ENCODE measurements around the gene DLG3.

DLG3 gene

GRCh38 chrX:70456256-70456655 is 11.6 kb downstream of the DLG3 start:
- H3K4me1 ChIP-seq (ENCODE audit: control insufficient read depth, insufficient read depth, low read depth, low read length), result peaks cover 5% of the 10 kb centered on the region
- H3K27me3 ChIP-seq (ENCODE audit: control insufficient read depth in 1 of 2, insufficient read depth in 1 of 2, low read length in 2 of 2), result peaks cover 0 to 15% of the 10 kb centered on the region in 2 experiments
- peaks cover 5% of the 10 kb centered on the region for H3K9me3 ChIP-seq (ENCODE audit: control insufficient read depth, low read length)
- DNase-seq, result peak; percentile 15
- no peaks in the 10 kb centered on the region for H3K36me3 ChIP-seq (ENCODE audit: control insufficient read depth in 1 of 2, insufficient read depth in 2 of 2, low read depth in 1 of 2, low read length in 2 of 2)
- no peak overlapping the region for H3K4ac ChIP-seq (ENCODE audit: low read depth in 1 of 2, low read length in 2 of 2)
- no peak overlapping the region for H4K8ac ChIP-seq (ENCODE audit: low read length)
- H3K79me1 ChIP-seq (replicated peaks; ENCODE audit: low read length, poor library complexity, severe bottlenecking), result peaks cover 2% of the 10 kb centered on the region
- H3K23ac ChIP-seq (ENCODE audit: low read length in 2 of 2), result no peak overlapping the region
- no peak overlapping the region for H4K91ac ChIP-seq (ENCODE audit: low read length)
- no peak overlapping the region for H3K18ac ChIP-seq (ENCODE audit: low read depth in 1 of 2, low read length in 2 of 2)
- no peak overlapping the region for H2BK5ac ChIP-seq (ENCODE audit: low read depth, low read length, poor library complexity, severe bottlenecking)
- H3K4me3 ChIP-seq (ENCODE audit: insufficient read depth in 1 of 2, low read depth in 1 of 2, low read length in 2 of 2), result peak overlapping the region in 1 of 2 experiments; percentile 77
- no peak overlapping the region for H3K14ac ChIP-seq (ENCODE audit: low read length in 2 of 2)
- H2BK120ac ChIP-seq (ENCODE audit: low read depth, low read length), result no peak overlapping the region
- no peak overlapping the region for H2AFZ ChIP-seq (ENCODE audit: low read depth, low read length)
- H3K4me2 ChIP-seq (ENCODE audit: low read length, poor library complexity, severe bottlenecking), result no peak overlapping the region
- no peak overlapping the region for H2AK5ac ChIP-seq (ENCODE audit: low read length, severe bottlenecking)
- no peak overlapping the region for H2BK15ac ChIP-seq (ENCODE audit: low read depth, poor library complexity, severe bottlenecking)
- H3K9ac ChIP-seq (ENCODE audit: low read length), result no peak overlapping the region
- no peak overlapping the region for H3K27ac ChIP-seq (ENCODE audit: low read length, poor library complexity, severe bottlenecking)
- H2BK12ac ChIP-seq (ENCODE audit: low read length in 2 of 2), result no peak overlapping the region
- WGBS, result 42% methylated on average over 2 of the region's 2 CpGs

GRCh38 chrX:70461026-70461425 is 16.4 kb downstream of the DLG3 start:
- no peak overlapping the region for H3K4me2 ChIP-seq (ENCODE audit: low read length, poor library complexity, severe bottlenecking)
- DNase-seq, result no peak
- H3K27me3 ChIP-seq (ENCODE audit: control insufficient read depth in 1 of 2, insufficient read depth in 1 of 2, low read length in 2 of 2), result peaks cover 0 to 15% of the 10 kb centered on the region in 2 experiments
- H2BK15ac ChIP-seq (ENCODE audit: low read depth, poor library complexity, severe bottlenecking), result no peak overlapping the region
- H2AFZ ChIP-seq (ENCODE audit: low read depth, low read length), result no peak overlapping the region
- H2BK120ac ChIP-seq (ENCODE audit: low read depth, low read length), result no peak overlapping the region
- H4K8ac ChIP-seq (ENCODE audit: low read length), result no peak overlapping the region
- no peak overlapping the region for H3K14ac ChIP-seq (ENCODE audit: low read length in 2 of 2)
- H3K9me3 ChIP-seq (ENCODE audit: control insufficient read depth, low read length), result peaks cover 5% of the 10 kb centered on the region
- H2AK5ac ChIP-seq (ENCODE audit: low read length, severe bottlenecking), result no peak overlapping the region
- H3K27ac ChIP-seq (ENCODE audit: low read length, poor library complexity, severe bottlenecking), result no peak overlapping the region
- H4K91ac ChIP-seq (ENCODE audit: low read length), result no peak overlapping the region
- H3K4me1 ChIP-seq (ENCODE audit: control insufficient read depth, insufficient read depth, low read depth, low read length), result no peaks in the 10 kb centered on the region
- no peak overlapping the region for H3K9ac ChIP-seq (ENCODE audit: low read length)
- H3K4me3 ChIP-seq (ENCODE audit: insufficient read depth in 1 of 2, low read depth in 1 of 2, low read length in 2 of 2), result no peak overlapping the region
- no peak overlapping the region for H2BK5ac ChIP-seq (ENCODE audit: low read depth, low read length, poor library complexity, severe bottlenecking)
- H3K79me1 ChIP-seq (replicated peaks; ENCODE audit: low read length, poor library complexity, severe bottlenecking), result peaks cover 2% of the 10 kb centered on the region
- H3K18ac ChIP-seq (ENCODE audit: low read depth in 1 of 2, low read length in 2 of 2), result no peak overlapping the region
- H3K4ac ChIP-seq (ENCODE audit: low read depth in 1 of 2, low read length in 2 of 2), result no peak overlapping the region
- H3K36me3 ChIP-seq (ENCODE audit: control insufficient read depth in 1 of 2, insufficient read depth in 2 of 2, low read depth in 1 of 2, low read length in 2 of 2), result no peaks in the 10 kb centered on the region
- no peak overlapping the region for H2BK12ac ChIP-seq (ENCODE audit: low read length in 2 of 2)
- no peak overlapping the region for H3K23ac ChIP-seq (ENCODE audit: low read length in 2 of 2)
- 89% methylated on average over 2 of the region's 2 CpGs for WGBS

GRCh38 chrX:70464051-70464450 is 19.4 kb downstream of the DLG3 start:
- H3K9me3 ChIP-seq (ENCODE audit: control insufficient read depth, low read length), result peaks cover 5% of the 10 kb centered on the region
- H2AFZ ChIP-seq (ENCODE audit: low read depth, low read length), result no peak overlapping the region
- no peak overlapping the region for H4K8ac ChIP-seq (ENCODE audit: low read length)
- H3K14ac ChIP-seq (ENCODE audit: low read length in 2 of 2), result no peak overlapping the region
- no peak overlapping the region for H2BK12ac ChIP-seq (ENCODE audit: low read length in 2 of 2)
- no peak overlapping the region for H3K4me3 ChIP-seq (ENCODE audit: insufficient read depth in 1 of 2, low read depth in 1 of 2, low read length in 2 of 2)
- no peak overlapping the region for H4K91ac ChIP-seq (ENCODE audit: low read length)
- no peak overlapping the region for H3K27ac ChIP-seq (ENCODE audit: low read length, poor library complexity, severe bottlenecking)
- peaks cover 0 to 5% of the 10 kb centered on the region in 2 experiments for H3K27me3 ChIP-seq (ENCODE audit: control insufficient read depth in 1 of 2, insufficient read depth in 1 of 2, low read length in 2 of 2)
- no peak overlapping the region for H2BK15ac ChIP-seq (ENCODE audit: low read depth, poor library complexity, severe bottlenecking)
- H2AK5ac ChIP-seq (ENCODE audit: low read length, severe bottlenecking), result no peak overlapping the region
- DNase-seq, result no peak
- H3K79me1 ChIP-seq (replicated peaks; ENCODE audit: low read length, poor library complexity, severe bottlenecking), result peaks cover 4% of the 10 kb centered on the region
- H3K4me1 ChIP-seq (ENCODE audit: control insufficient read depth, insufficient read depth, low read depth, low read length), result no peaks in the 10 kb centered on the region
- no peak overlapping the region for H2BK5ac ChIP-seq (ENCODE audit: low read depth, low read length, poor library complexity, severe bottlenecking)
- no peak overlapping the region for H2BK120ac ChIP-seq (ENCODE audit: low read depth, low read length)
- no peaks in the 10 kb centered on the region for H3K36me3 ChIP-seq (ENCODE audit: control insufficient read depth in 1 of 2, insufficient read depth in 2 of 2, low read depth in 1 of 2, low read length in 2 of 2)
- H3K23ac ChIP-seq (ENCODE audit: low read length in 2 of 2), result no peak overlapping the region
- no peak overlapping the region for H3K9ac ChIP-seq (ENCODE audit: low read length)
- no peak overlapping the region for H3K4ac ChIP-seq (ENCODE audit: low read depth in 1 of 2, low read length in 2 of 2)
- no peak overlapping the region for H3K4me2 ChIP-seq (ENCODE audit: low read length, poor library complexity, severe bottlenecking)
- H3K18ac ChIP-seq (ENCODE audit: low read depth in 1 of 2, low read length in 2 of 2), result no peak overlapping the region

GRCh38 chrX:70466968-70467367 is 22.3 kb downstream of the DLG3 start:
- H2AFZ ChIP-seq (ENCODE audit: low read depth, low read length), result no peak overlapping the region
- H3K18ac ChIP-seq (ENCODE audit: low read depth in 1 of 2, low read length in 2 of 2), result no peak overlapping the region
- no peak for DNase-seq
- no peak overlapping the region for H2AK5ac ChIP-seq (ENCODE audit: low read length, severe bottlenecking)
- H2BK5ac ChIP-seq (ENCODE audit: low read depth, low read length, poor library complexity, severe bottlenecking), result no peak overlapping the region
- no peak overlapping the region for H2BK15ac ChIP-seq (ENCODE audit: low read depth, poor library complexity, severe bottlenecking)
- no peak overlapping the region for H3K9ac ChIP-seq (ENCODE audit: low read length)
- H2BK12ac ChIP-seq (ENCODE audit: low read length in 2 of 2), result no peak overlapping the region
- no peaks in the 10 kb centered on the region for H3K4me1 ChIP-seq (ENCODE audit: control insufficient read depth, insufficient read depth, low read depth, low read length)
- no peak overlapping the region for H3K23ac ChIP-seq (ENCODE audit: low read length in 2 of 2)
- no peaks in the 10 kb centered on the region for H3K36me3 ChIP-seq (ENCODE audit: control insufficient read depth in 1 of 2, insufficient read depth in 2 of 2, low read depth in 1 of 2, low read length in 2 of 2)
- H2BK120ac ChIP-seq (ENCODE audit: low read depth, low read length), result no peak overlapping the region
- no peaks in the 10 kb centered on the region for H3K9me3 ChIP-seq (ENCODE audit: control insufficient read depth, low read length)
- H3K4me2 ChIP-seq (ENCODE audit: low read length, poor library complexity, severe bottlenecking), result no peak overlapping the region
- no peak overlapping the region for H4K91ac ChIP-seq (ENCODE audit: low read length)
- H3K79me1 ChIP-seq (replicated peaks; ENCODE audit: low read length, poor library complexity, severe bottlenecking), result peaks cover 2% of the 10 kb centered on the region
- H4K8ac ChIP-seq (ENCODE audit: low read length), result no peak overlapping the region
- no peak overlapping the region for H3K4ac ChIP-seq (ENCODE audit: low read depth in 1 of 2, low read length in 2 of 2)
- peaks cover 0 to 8% of the 10 kb centered on the region in 2 experiments for H3K27me3 ChIP-seq (ENCODE audit: control insufficient read depth in 1 of 2, insufficient read depth in 1 of 2, low read length in 2 of 2)
- H3K27ac ChIP-seq (ENCODE audit: low read length, poor library complexity, severe bottlenecking), result no peak overlapping the region
- H3K4me3 ChIP-seq (ENCODE audit: insufficient read depth in 1 of 2, low read depth in 1 of 2, low read length in 2 of 2), result no peak overlapping the region
- H3K14ac ChIP-seq (ENCODE audit: low read length in 2 of 2), result no peak overlapping the region

Data from mesenchymal stem cell (in vitro differentiated cells and primary cell).